SK-N-SH treated with all-trans-retinoic acid at 6 μM for 48 hours (cell line): Measurements from ENCODE around the gene IL17C.

Source experiments
- BACH2 ChIP-seq: fragments of 250-450 bp; sonication (Bioruptor Pico); IDR thresholded peaks from 2 replicates; pipeline ENCODE4 v1.9.0; 2021; ENCODE audit warnings: mild to moderate bottlenecking, borderline replicate concordance
- OSR1 ChIP-seq: fragments of 250-450 bp; sonication (Bioruptor Pico); IDR thresholded peaks from 2 replicates; pipeline ENCODE4 v1.8.0; 2022; ENCODE audit warnings: moderate library complexity, mild to moderate bottlenecking, inconsistent platforms
- PPARA ChIP-seq: fragments of 250-450 bp; sonication (Bioruptor Pico); IDR thresholded peaks from 2 replicates; pipeline ENCODE4 v1.5.0; 2020; ENCODE audit warnings: mild to moderate bottlenecking, borderline replicate concordance
- ZFP3 ChIP-seq: fragments of 250-450 bp; sonication (Bioruptor Pico); IDR thresholded peaks from 2 replicates; pipeline ENCODE4 v1.5.0; 2020; ENCODE audit warnings: mild to moderate bottlenecking, moderate library complexity
- ZNF565 ChIP-seq: fragments of 450-650 bp; formaldehyde crosslinking; conservative IDR thresholded peaks from 2 replicates; pipeline ENCODE4 v1.5.0; 2020; ENCODE audit warnings: low read depth, mild to moderate bottlenecking, moderate library complexity
- TF ChIP-seq, protein P1 (sequence below): fragments of 250-450 bp; sonication (Bioruptor Pico); IDR thresholded peaks from 2 replicates; pipeline ENCODE4 v1.8.0; 2020; ENCODE audit warnings: mild to moderate bottlenecking, moderate library complexity, borderline replicate concordance

DNA sequence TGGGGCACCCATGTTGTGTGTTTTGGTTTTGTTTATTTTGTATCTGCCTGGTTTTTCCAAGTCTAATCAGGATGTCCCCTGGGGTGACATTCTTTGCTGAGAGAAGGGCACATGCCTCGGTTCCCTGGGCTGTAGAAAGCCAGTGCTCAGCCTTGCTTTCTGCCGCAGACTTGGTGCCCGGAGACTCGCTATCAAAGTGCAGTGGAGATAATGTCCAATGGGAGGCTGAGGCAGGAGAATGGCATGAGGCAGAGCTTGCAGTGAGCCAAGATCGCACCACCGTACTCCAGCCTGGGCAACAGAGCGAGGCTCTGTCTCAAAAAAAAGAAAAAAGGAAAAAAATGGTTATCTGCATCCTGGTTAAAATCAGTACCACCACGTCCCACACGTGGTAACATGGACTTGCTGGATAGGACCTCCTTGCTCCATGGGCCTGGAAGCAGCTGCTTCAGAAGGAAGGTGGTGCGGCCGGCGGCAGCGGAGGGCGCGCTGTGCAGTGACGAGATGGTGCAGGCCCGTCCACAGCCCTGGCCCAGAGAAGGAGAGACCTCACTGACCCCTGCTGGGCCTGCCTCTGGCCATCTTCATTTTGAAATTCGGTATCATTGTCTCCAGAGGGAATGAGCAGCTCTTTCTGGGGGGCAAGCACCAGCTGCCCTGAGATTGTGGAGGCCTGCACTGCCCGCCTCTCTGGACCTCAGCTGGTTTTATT, 19.3 kb upstream of the IL17C start:
- TF ChIP-seq, protein P1, sequence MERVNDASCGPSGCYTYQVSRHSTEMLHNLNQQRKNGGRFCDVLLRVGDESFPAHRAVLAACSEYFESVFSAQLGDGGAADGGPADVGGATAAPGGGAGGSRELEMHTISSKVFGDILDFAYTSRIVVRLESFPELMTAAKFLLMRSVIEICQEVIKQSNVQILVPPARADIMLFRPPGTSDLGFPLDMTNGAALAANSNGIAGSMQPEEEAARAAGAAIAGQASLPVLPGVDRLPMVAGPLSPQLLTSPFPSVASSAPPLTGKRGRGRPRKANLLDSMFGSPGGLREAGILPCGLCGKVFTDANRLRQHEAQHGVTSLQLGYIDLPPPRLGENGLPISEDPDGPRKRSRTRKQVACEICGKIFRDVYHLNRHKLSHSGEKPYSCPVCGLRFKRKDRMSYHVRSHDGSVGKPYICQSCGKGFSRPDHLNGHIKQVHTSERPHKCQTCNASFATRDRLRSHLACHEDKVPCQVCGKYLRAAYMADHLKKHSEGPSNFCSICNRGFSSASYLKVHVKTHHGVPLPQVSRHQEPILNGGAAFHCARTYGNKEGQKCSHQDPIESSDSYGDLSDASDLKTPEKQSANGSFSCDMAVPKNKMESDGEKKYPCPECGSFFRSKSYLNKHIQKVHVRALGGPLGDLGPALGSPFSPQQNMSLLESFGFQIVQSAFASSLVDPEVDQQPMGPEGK (CRISPR knock-in tag) = no peak
- TF ChIP-seq PPARA (no peak), OSR1 (no peak), ZFP3 (CRISPR knock-in tag) (no peak), ZNF565 (CRISPR knock-in tag) (no peak), BACH2 (CRISPR knock-in tag) (no peak)
